Sigmoid colon (tissue), 7 donors: Measurements from ENCODE around the gene R3HDM2. TPM values are rescaled to one million over a fixed set of nuclear protein-coding genes. Genes with fewer than 3 reads are reported as not detected.

Experiments used
- DNase-seq: peaks from one replicate; pipeline ENCODE4 v3.0.0-alpha.2; 2019
- H3K27ac ChIP-seq, 4 donors: fragments of 200-600 bp; sonication (generic); one replicate each; pipeline ENCODE4 v1.5.1; 2016 to 2019; ENCODE audit warnings: mild to moderate bottlenecking in 1 of 4
- H3K27me3 ChIP-seq, 3 donors: fragments of 200-600 bp; sonication (generic); one replicate each; pipeline ENCODE4 v1.5.1; 2019; ENCODE audit warnings: mild to moderate bottlenecking in 1 of 3
- H3K36me3 ChIP-seq, 4 donors: fragments of 200-600 bp; sonication (generic); one replicate each; pipeline ENCODE4 v1.5.1; 2016 to 2019
- H3K4me1 ChIP-seq, 4 donors: fragments of 200-600 bp; sonication (generic); one replicate each; pipeline ENCODE4 v1.5.1; 2017 to 2019
- H3K4me3 ChIP-seq, 4 donors: fragments of 200-600 bp; sonication (generic); one replicate each; pipeline ENCODE4 v1.5.1; 2017 to 2019; ENCODE audit warnings: mild to moderate bottlenecking in 2 of 4, moderate library complexity in 1 of 4
- H3K9me3 ChIP-seq, 4 donors: fragments of 200-600 bp in 3 of 4; sonication (generic) in 3 of 4; one replicate each; pipeline versions ENCODE4 v1.5.1 to v1.6.1; 2013 to 2019
- CTCF ChIP-seq, 4 experiments: fragments of 450-650 bp in 3 of 4; fragments of 200-600 bp in 1 of 4; IDR thresholded peaks; one replicate each; pipeline ENCODE4 v1.5.1; 2016 to 2019; ENCODE audit warnings: antibody characterized with exemption in 4 of 4, mild to moderate bottlenecking in 3 of 4, moderate library complexity in 2 of 4
- EP300 ChIP-seq, 4 donors: sonication (generic); formaldehyde crosslinking; IDR thresholded peaks; one replicate each; pipeline ENCODE4 v1.6.1; 2017; ENCODE audit warnings: antibody characterized with exemption in 4 of 4
- POLR2A ChIP-seq, 2 donors: fragments of 450-650 bp; IDR thresholded peaks; one replicate each; pipeline ENCODE4 v1.6.1; 2016; ENCODE audit warnings: antibody characterized with exemption in 2 of 2, mild to moderate bottlenecking in 2 of 2, moderate library complexity in 2 of 2
- POLR2AphosphoS5 ChIP-seq, 4 donors: sonication (generic); formaldehyde crosslinking; IDR thresholded peaks; one replicate each; pipeline ENCODE4 v1.6.1; 2017; ENCODE audit warnings: antibody characterized with exemption in 4 of 4
- WGBS, 2 donors: extraction: QIAGEN DNeasy Blood & Tissue Kit; methylation state at CpG; one replicate each; pipeline ENCODE4 v1.1.7; 2013; 5-methylcytosine and 5-hydroxymethylcytosine counted together
- intact Hi-C: fragments of 100-400 bp; cut with DNase I; formaldehyde crosslinking; loops from one replicate; pipeline ENCODE4 v1.15.1; 2023
- polyA plus RNA-seq, 3 donors: library from polyadenylated mRNA; stranded (reverse); fragments of 200-250 nt; gene quantifications; one replicate each; pipeline ENCODE4 v1.2.3, GENCODE V29; 2013
- total RNA-seq, 4 donors: library from RNA; depleted of rRNA; stranded (reverse); fragments of >200 nt; gene quantifications; one replicate each; pipeline ENCODE4 v1.1.0, GENCODE V29; 2016
- donor health status: healthy with polysubstance abuse.
- donor health status: Bipolar disorder and iron deficiency.
- donor health status: healthy.

Gene R3HDM2
- total and polyA plus RNA-seq, 7 donors: 10.9 to 37.7 (median 28.3) TPM

GRCh38 chr12:57454213-57454565 is 23.3 kb upstream of the R3HDM2 start:
- H3K9me3 ChIP-seq: no peaks in the 10 kb centered on the region
- no peak for DNase-seq
- intact Hi-C loops: no loop called here
- WGBS, 2 donors: 95 to 97% methylated on average over 2 of the region's 2 CpGs
- H3K27me3 ChIP-seq: peaks cover 0 to 7% (median 0%) of the 10 kb centered on the region in 3 donors
- H3K4me3 ChIP-seq: no peak overlapping the region
- no peak overlapping the region for H3K27ac ChIP-seq
- H3K4me1 ChIP-seq: peaks cover 0 to 27% (median 13%) of the 10 kb centered on the region in 4 donors
- no peaks in the 10 kb centered on the region for H3K36me3 ChIP-seq
- TF ChIP-seq POLR2A (IDR thresholded peaks at IDR 0.05): no peak
- TF ChIP-seq CTCF (IDR thresholded peaks at IDR 0.05): no peak
- no peak for TF ChIP-seq POLR2AphosphoS5 (IDR thresholded peaks at IDR 0.05)
- TF ChIP-seq EP300 (IDR thresholded peaks at IDR 0.05): no peak

- no peak overlapping the region for H3K4me3 ChIP-seq
- no peaks in the 10 kb centered on the region for H3K9me3 ChIP-seq
- no peaks in the 10 kb centered on the region for H3K36me3 ChIP-seq
- WGBS, 2 donors: 32 to 34% methylated on average over 7 of the region's 7 CpGs
- DNase-seq: peak; percentile 89
- TF ChIP-seq POLR2AphosphoS5 (IDR thresholded peaks at IDR 0.05) (no peak), EP300 (IDR thresholded peaks at IDR 0.05) (no peak), CTCF (IDR thresholded peaks at IDR 0.05) (peak; percentile 67 to 95 (median 92)), POLR2A (IDR thresholded peaks at IDR 0.05) (no peak)
- H3K4me1 ChIP-seq: peaks cover 0 to 21% (median 10%) of the 10 kb centered on the region in 4 donors
- peaks cover 0 to 7% (median 0%) of the 10 kb centered on the region in 3 donors for H3K27me3 ChIP-seq
- intact Hi-C loops: loop anchor here (1.0 to 2.0 kb wide), 2 partner anchors 144 to 190 kb away; no protein-coding TSS in a partner anchor
- peak overlapping the region in 3 of 4 donors; percentile 55 to 71 (median 62) for H3K27ac ChIP-seq
Measured at GRCh38 chr12:57452937-57453509, 22.2 kb upstream of the R3HDM2 start.

GRCh38 chr12:57452181-57452936 is 21.5 kb upstream of the R3HDM2 start:
- Histone ChIP-seq H3K27me3 (peaks cover 0 to 7% (median 0%) of the 10 kb centered on the region in 3 donors), H3K36me3 (no peaks in the 10 kb centered on the region), H3K4me3 (no peak overlapping the region), H3K4me1 (peaks cover 0 to 21% (median 10%) of the 10 kb centered on the region in 4 donors), H3K27ac (peak overlapping the region in 3 of 4 donors; percentile 55 to 71 (median 62)), H3K9me3 (no peaks in the 10 kb centered on the region)
- no peak for DNase-seq
- TF ChIP-seq CTCF (IDR thresholded peaks at IDR 0.05): no peak
- TF ChIP-seq POLR2AphosphoS5 (IDR thresholded peaks at IDR 0.05): peak in 2 of 4 donors; percentile 11 to 57
- TF ChIP-seq EP300 (IDR thresholded peaks at IDR 0.05): peak in 2 of 4 donors; percentile 4 to 52
- intact Hi-C loops: loop anchor here (2.0 kb wide), 1 partner anchor 144 kb away; no protein-coding TSS in a partner anchor
- 31 to 43% methylated on average over 9 of the region's 9 CpGs for WGBS, 2 donors

- Histone ChIP-seq H3K9me3 (no peaks in the 10 kb centered on the region), H3K4me1 (peaks cover 0 to 21% (median 10%) of the 10 kb centered on the region in 4 donors), H3K36me3 (no peaks in the 10 kb centered on the region), H3K27ac (no peak overlapping the region), H3K27me3 (peaks cover 0 to 7% (median 0%) of the 10 kb centered on the region in 3 donors), H3K4me3 (no peak overlapping the region)
- no peak for TF ChIP-seq EP300 (IDR thresholded peaks at IDR 0.05)
- TF ChIP-seq POLR2AphosphoS5 (IDR thresholded peaks at IDR 0.05): no peak
- no peak for TF ChIP-seq POLR2A (IDR thresholded peaks at IDR 0.05)
- no peak for TF ChIP-seq CTCF (IDR thresholded peaks at IDR 0.05)
- no peak for DNase-seq
- WGBS, 2 donors: 44 to 73% methylated on average over 6 of the region's 6 CpGs
- intact Hi-C loops: no loop called here
Measured at GRCh38 chr12:57451233-57451778, 20.5 kb upstream of the R3HDM2 start.
